MCF 10A (cell line): Measurements from ENCODE around the gene PNLDC1. TPM values are rescaled to one million over a fixed set of nuclear protein-coding genes. Genes with fewer than 3 reads are reported as not detected.
A peak's percentile ranks its signal among the peaks of the same experiment; 100 is the strongest.
"Not testable (repeated sequence)": the region's sequence is repeated elsewhere in the genome, so short reads cannot be mapped to it uniquely, and the experiment has no call there.

ENCODE experiments used
- BruUV-seq: library from RNA; stranded (reverse); fragments of 400-500 nt; replicated peaks from 2 replicates; lab custom pipeline; 2021; lab: Mats Ljungman, UMichigan
- CTCF ChIA-PET: fragments of 300-600 bp; sonication (Branson Sonifier 250); formaldehyde crosslinking; extraction: SDS; loops from one replicate; lab custom pipeline; 2021; ENCODE audit warnings: antibody characterized with exemption, inconsistent platforms; lab: Yijun Ruan, JAX
- POLR2A ChIA-PET: fragments of 300-600, 350-650 bp; sonication (Branson Sonifier 250); formaldehyde crosslinking; extraction: SDS; loops from one replicate; lab custom pipeline; 2020; ENCODE audit warnings: antibody characterized with exemption, inconsistent platforms; lab: Yijun Ruan, JAX
- DNase-seq: peaks from one replicate; pipeline ENCODE4 v3.0.0-alpha.2; 2018; ENCODE audit not compliant: unreplicated experiment
- H3K27ac Mint-ChIP-seq: one replicate; pipeline ENCODE4 v1.8.0; 2022; ENCODE audit warnings: mild to moderate bottlenecking, low read depth, mixed read lengths; ENCODE audit not compliant: unreplicated experiment
- H3K27me3 Mint-ChIP-seq: one replicate; pipeline ENCODE4 v1.8.0; 2022; ENCODE audit warnings: mixed read lengths; ENCODE audit not compliant: insufficient read depth, unreplicated experiment
- H3K36me3 Mint-ChIP-seq: one replicate; pipeline ENCODE4 v1.8.0; 2022; ENCODE audit warnings: mild to moderate bottlenecking, moderate library complexity, mixed read lengths; ENCODE audit not compliant: insufficient read depth, unreplicated experiment
- H3K4me1 Mint-ChIP-seq: one replicate; pipeline ENCODE4 v1.8.0; 2022; ENCODE audit warnings: mixed read lengths; ENCODE audit not compliant: insufficient read depth, unreplicated experiment
- H3K4me3 Mint-ChIP-seq: one replicate; pipeline ENCODE4 v1.8.0; 2022; ENCODE audit warnings: mild to moderate bottlenecking, moderate library complexity, mixed read lengths; ENCODE audit not compliant: unreplicated experiment
- H3K9me3 Mint-ChIP-seq: one replicate; pipeline ENCODE4 v1.8.0; 2022; ENCODE audit warnings: mixed read lengths; ENCODE audit not compliant: unreplicated experiment
- CTCF ChIP-seq: fragments of 200-600 bp; IDR thresholded peaks from one replicate; pipeline ENCODE4 v1.8.0; 2022; ENCODE audit warnings: antibody characterized with exemption, mild to moderate bottlenecking; ENCODE audit not compliant: unreplicated experiment
- intact Hi-C: fragments of 100-400 bp; cut with micrococcal nuclease; formaldehyde crosslinking; loops from 2 replicates; pipeline ENCODE4 v1.14.1; 2022
- total RNA-seq: library from RNA; stranded (reverse); gene quantifications from 2 replicates; pipeline ENCODE4 v1.2.3, GENCODE V29; 2022

PNLDC1 gene
- total RNA-seq, 1 experiment from 2014 or later: not detected

- TF ChIP-seq CTCF: no peak
- H3K27ac Mint-ChIP-seq: no peak overlapping the region
- H3K27me3 Mint-ChIP-seq: no peaks in the 10 kb centered on the region
- no peak overlapping the region for H3K4me3 Mint-ChIP-seq
- H3K4me1 Mint-ChIP-seq: no peaks in the 10 kb centered on the region
- intact Hi-C loops: no loop called here
- no peaks in the 10 kb centered on the region for H3K36me3 Mint-ChIP-seq
- POLR2A ChIA-PET: no interaction called here
- no TSS peak for BruUV-seq
- no peaks in the 10 kb centered on the region for H3K9me3 Mint-ChIP-seq
- DNase-seq: no peak
- CTCF ChIA-PET: no interaction called here
Observed at GRCh38 chr6:159837511-159837910, 37.4 kb downstream of the PNLDC1 start.

- no peaks in the 10 kb centered on the region for H3K36me3 Mint-ChIP-seq
- H3K4me1 Mint-ChIP-seq: no peaks in the 10 kb centered on the region
- H3K4me3 Mint-ChIP-seq: no peak overlapping the region
- DNase-seq: no peak
- no peaks in the 10 kb centered on the region for H3K27me3 Mint-ChIP-seq
- POLR2A ChIA-PET: no interaction called here
- intact Hi-C loops: no loop called here
- no peak overlapping the region for H3K27ac Mint-ChIP-seq
- CTCF ChIA-PET: no interaction called here
- BruUV-seq: no TSS peak
- no peaks in the 10 kb centered on the region for H3K9me3 Mint-ChIP-seq
- no peak for TF ChIP-seq CTCF
Observed at GRCh38 chr6:159838020-159838744, 38.1 kb downstream of the PNLDC1 start.

GRCh38 chr6:159842035-159842434 lies 42.0 kb downstream of the PNLDC1 start:
- no peaks in the 10 kb centered on the region for H3K27me3 Mint-ChIP-seq
- no peak overlapping the region for H3K27ac Mint-ChIP-seq
- DNase-seq: peak; percentile 25
- H3K36me3 Mint-ChIP-seq: no peaks in the 10 kb centered on the region
- peak; percentile 21 for TF ChIP-seq CTCF
- H3K4me3 Mint-ChIP-seq: no peak overlapping the region
- CTCF ChIA-PET: interaction anchor here (1.1 kb wide), 1 partner anchor 8 kb away, joined by 4 read pairs; no protein-coding TSS in a partner anchor
- H3K9me3 Mint-ChIP-seq: no peaks in the 10 kb centered on the region
- H3K4me1 Mint-ChIP-seq: no peaks in the 10 kb centered on the region
- intact Hi-C loops: no loop called here
- no TSS peak for BruUV-seq
- POLR2A ChIA-PET: no interaction called here

GRCh38 chr6:159844737-159845645 lies 44.9 kb downstream of the PNLDC1 start:
- no peak overlapping the region for H3K4me3 Mint-ChIP-seq
- intact Hi-C loops: no loop called here
- CTCF ChIA-PET: interaction anchor here (0.5 to 0.6 kb wide), 4 partner anchors 18 to 187 kb away, joined by 3 read pairs; no protein-coding TSS in a partner anchor
- peaks cover 8% of the 10 kb centered on the region for H3K9me3 Mint-ChIP-seq
- H3K36me3 Mint-ChIP-seq: no peaks in the 10 kb centered on the region
- H3K27ac Mint-ChIP-seq: no peak overlapping the region
- BruUV-seq: no TSS peak
- H3K27me3 Mint-ChIP-seq: no peaks in the 10 kb centered on the region
- H3K4me1 Mint-ChIP-seq: no peaks in the 10 kb centered on the region
- no peak for DNase-seq
- POLR2A ChIA-PET: no interaction called here
- no peak for TF ChIP-seq CTCF

GRCh38 chr6:159848552-159848951 lies 48.5 kb downstream of the PNLDC1 start:
- H3K4me1 Mint-ChIP-seq, BruUV-seq, H3K4me3 Mint-ChIP-seq, H3K27me3 Mint-ChIP-seq, H3K9me3 Mint-ChIP-seq, H3K36me3 Mint-ChIP-seq, DNase-seq, H3K27ac Mint-ChIP-seq, intact Hi-C loops: not testable (repeated sequence)
- ChIA-PET CTCF (interaction anchor here (0.7 to 1.1 kb wide), 2 partner anchors 157 to 387 kb away, joined by 3 read pairs; no protein-coding TSS in a partner anchor), POLR2A (interaction anchor here (1.0 kb wide), 1 partner anchor 57 kb away, joined by 3 read pairs; no protein-coding TSS in a partner anchor)
